ENCODE measurements around the gene PPP1CA.

GRCh38 chr11:67422891-67423290, 21.2 kb upstream of the PPP1CA start:
- TF ChIP-seq CTCF (IDR thresholded peaks at IDR 0.05) (no peak), POLR2AphosphoS5 (IDR thresholded peaks at IDR 0.05) (no peak), EP300 (IDR thresholded peaks at IDR 0.05) (no peak)

Measured in sigmoid colon (tissue), 4 donors.